GM12801 (cell line): ENCODE measurements around the gene AKT2.

Experiments
- TF ChIP-seq, protein P1 (sequence below): IDR thresholded peaks from one replicate; pipeline ENCODE4 v1.5.1; 2011; ENCODE audit warnings: control low read depth; ENCODE audit not compliant: insufficient read length; ENCODE audit errors: extremely low read depth

Gene AKT2

DNA sequence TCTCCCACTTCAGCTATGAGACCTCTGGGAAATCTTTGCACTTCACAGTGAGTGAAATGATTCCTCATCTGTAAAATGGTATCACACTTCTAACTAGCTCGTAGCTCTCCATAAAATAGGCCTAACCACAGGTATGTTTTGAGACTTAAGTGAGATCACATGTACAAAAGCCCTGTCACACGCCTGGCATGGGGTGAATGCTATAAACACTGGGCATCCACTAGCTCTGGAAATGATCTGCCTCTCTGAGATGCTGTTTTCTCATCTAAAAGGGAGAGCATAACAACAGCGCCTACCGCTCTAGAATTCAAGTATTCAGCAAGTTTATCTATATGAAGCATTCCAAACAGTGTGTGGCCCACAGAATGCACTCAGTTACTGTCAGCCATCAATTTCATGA is 2.2 kb downstream of the AKT2 start:
- TF ChIP-seq, protein P1, sequence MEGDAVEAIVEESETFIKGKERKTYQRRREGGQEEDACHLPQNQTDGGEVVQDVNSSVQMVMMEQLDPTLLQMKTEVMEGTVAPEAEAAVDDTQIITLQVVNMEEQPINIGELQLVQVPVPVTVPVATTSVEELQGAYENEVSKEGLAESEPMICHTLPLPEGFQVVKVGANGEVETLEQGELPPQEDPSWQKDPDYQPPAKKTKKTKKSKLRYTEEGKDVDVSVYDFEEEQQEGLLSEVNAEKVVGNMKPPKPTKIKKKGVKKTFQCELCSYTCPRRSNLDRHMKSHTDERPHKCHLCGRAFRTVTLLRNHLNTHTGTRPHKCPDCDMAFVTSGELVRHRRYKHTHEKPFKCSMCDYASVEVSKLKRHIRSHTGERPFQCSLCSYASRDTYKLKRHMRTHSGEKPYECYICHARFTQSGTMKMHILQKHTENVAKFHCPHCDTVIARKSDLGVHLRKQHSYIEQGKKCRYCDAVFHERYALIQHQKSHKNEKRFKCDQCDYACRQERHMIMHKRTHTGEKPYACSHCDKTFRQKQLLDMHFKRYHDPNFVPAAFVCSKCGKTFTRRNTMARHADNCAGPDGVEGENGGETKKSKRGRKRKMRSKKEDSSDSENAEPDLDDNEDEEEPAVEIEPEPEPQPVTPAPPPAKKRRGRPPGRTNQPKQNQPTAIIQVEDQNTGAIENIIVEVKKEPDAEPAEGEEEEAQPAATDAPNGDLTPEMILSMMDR: no peak

DNA sequence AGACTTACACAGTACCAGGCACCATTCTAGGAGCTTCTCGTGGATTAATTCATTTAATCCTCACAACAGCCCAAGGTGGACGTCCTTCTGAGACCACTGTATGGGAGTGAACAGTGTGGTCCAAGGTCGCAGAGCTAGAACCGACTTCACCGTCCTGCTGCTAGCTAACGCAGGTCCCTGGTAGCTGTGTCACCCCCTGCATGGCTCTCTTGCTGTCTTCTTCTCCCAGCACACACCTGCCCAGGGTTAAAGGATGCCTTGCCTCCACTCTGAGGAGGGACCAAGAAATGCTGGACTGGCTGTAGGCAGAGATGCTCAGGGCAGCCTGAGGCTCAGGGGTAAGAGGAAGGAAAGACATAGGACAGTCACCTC is 3.0 kb downstream of the AKT2 start:
- TF ChIP-seq, protein P1: no peak

DNA sequence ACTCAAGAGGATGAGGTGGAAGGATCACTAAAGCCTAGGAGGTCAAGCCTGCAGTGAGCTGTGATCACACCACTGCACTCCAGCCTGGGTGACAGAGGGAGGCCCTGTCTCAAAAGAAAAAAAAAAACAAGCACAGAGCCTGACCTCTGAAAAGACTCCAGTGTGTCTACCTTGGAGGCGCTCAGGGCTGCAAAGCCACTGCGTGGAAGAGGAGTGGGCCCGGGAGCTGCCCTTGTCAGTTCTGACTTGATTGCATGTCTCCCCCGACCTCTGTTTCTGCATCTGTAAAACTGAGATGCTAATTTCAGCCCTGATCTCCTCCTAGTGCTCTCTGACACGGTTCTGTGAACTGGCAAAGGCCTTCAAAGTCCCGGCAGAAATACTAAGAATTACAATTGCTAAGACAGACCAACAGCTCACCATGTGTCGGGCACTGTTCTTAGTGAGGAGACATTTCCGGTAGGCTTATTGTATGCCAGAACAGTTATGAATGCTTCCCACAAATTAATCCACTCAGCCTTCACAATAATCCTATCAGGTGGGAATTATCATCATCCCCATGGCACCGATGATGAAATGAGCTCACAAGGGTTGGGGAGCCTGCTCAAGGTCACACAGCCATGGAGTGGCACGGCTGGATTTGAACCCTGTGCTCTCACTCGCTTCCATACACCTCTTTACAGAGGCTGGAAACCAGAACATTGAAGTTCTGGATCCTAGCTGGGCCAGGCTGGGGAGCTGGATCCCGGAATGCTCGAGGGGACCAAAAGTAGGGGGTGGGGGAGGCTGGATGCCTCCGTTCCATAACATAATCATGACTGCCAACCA is 3.5 kb downstream of the AKT2 start:
- TF ChIP-seq, protein P1: no peak

DNA sequence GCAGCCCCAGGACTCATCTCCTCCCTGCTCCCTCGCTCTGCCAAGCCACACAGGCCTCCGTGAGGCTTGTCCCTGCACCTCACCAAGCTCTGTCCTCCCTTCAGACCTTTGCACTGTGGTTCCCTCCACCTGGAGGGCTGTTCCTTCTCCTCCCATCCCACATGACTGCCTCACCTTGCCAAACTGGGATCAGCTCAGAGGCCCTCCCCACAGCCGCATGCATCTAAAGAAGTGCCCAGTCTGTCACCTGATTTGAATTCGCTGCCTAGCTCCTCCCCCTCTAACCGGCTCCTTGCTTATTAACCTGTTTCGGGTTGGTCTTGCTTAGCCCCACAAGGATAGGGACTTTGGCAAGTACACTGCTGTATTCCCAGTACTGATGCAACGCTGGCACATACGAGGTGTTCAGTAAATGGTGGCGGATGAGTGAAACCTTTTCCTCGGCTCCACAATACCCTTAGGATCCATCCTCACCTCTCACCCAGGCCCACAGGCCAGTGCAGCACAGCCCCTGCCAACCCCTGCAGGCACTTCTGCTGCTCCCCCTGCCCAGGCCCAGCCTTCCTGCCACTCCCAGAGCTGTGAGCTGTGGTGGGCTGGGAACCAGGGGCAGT is 4.4 kb downstream of the AKT2 start:
- TF ChIP-seq, protein P1: no peak

DNA sequence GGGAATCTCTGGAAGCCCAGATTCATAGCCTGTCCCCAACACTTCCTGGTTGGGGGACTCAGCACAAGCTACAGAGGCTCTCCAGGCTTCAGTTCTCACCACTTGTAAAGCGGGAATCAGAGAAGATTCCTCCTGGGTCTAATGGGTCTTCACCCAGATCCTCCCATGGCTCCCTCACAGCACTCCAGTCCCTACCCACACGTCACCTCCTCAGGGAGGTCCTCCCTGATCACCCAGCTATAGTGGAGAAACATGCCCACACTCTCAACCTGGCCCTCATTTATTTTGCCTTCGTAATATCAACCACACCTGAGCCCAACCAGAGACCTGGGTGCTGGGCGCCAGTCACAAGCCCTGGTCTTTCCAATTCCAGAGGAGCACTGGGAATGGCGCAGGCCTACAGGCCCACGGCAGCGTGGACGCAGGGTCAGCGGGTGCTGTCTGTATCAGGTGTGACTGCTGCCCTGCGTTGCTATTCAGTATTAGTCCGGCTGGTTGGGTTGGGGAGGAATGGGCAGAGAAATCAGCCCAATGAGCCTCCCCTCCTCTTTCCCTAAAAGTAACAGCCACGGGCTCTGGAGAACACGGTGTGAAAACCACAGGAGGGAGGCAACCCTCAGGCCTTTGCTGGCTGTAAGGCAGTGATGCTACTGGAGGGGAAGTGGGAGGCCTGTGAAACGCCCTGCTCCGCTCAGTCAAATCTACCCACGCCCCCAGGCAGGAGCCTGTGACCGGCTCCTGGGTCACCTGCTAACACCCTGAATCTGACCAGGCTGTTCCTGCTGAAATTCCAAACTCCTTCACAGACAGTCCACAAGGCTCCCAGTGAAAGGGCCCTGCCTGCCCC is 5.2 kb downstream of the AKT2 start:
- TF ChIP-seq, protein P1: no peak

DNA sequence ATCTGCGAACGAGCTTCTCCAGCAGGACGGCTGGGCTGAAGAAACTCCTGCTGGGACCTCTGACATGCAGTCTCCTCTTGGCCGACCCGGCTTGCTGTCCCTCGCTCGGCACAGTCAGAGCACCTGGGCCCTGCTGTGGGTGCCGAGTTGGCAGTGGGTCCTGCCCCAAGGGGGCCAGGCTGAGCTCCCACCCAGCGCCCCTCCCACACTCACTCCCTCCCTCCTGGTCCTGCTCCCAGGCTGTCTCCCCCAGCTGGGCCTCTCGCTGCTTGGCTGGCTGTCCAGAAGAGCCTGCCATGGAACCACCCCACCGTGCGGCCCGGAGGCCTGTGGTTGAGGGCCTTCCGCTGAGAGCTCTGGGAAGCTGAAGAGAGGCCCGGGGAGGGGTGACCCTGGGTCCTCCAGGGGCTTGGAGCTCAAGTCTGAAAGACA is 6.0 kb downstream of the AKT2 start:
- TF ChIP-seq, protein P1: no peak
